Suprapubic skin (tissue), 4 donors: ENCODE results near the gene HNRNPL. TPM values are rescaled to one million over a fixed set of nuclear protein-coding genes. Genes with fewer than 3 reads are reported as not detected.
"Not testable (repeated sequence)": the region's sequence is repeated elsewhere in the genome, so short reads cannot be mapped to it uniquely, and the experiment has no call there.

ENCODE experiments used
- DNase-seq, 2 donors: peaks; one replicate each; pipeline ENCODE4 v3.0.0-alpha.2; 2019; ENCODE audit warnings: low spot score in 2 of 2
- H3K27ac ChIP-seq: fragments of 200-600 bp; sonication (generic); one replicate; pipeline ENCODE4 v1.5.1; 2019
- H3K27me3 ChIP-seq: fragments of 200-600 bp; sonication (generic); one replicate; pipeline ENCODE4 v1.5.1; 2019
- H3K36me3 ChIP-seq: fragments of 200-600 bp; sonication (generic); one replicate; pipeline ENCODE4 v1.5.1; 2019
- H3K4me1 ChIP-seq: fragments of 200-600 bp; sonication (generic); one replicate; pipeline ENCODE4 v1.5.1; 2019
- H3K4me3 ChIP-seq: fragments of 200-600 bp; sonication (generic); one replicate; pipeline ENCODE4 v1.5.1; 2019; ENCODE audit warnings: mild to moderate bottlenecking
- H3K9me3 ChIP-seq: fragments of 200-600 bp; sonication (generic); one replicate; pipeline ENCODE4 v1.5.1; 2019
- EP300 ChIP-seq: sonication (generic); formaldehyde crosslinking; IDR thresholded peaks from one replicate; pipeline ENCODE4 v1.6.1; 2017; ENCODE audit warnings: antibody characterized with exemption
- POLR2A ChIP-seq, 2 donors: fragments of 450-650 bp; IDR thresholded peaks; one replicate each; pipeline ENCODE4 v1.6.1; 2017; ENCODE audit warnings: antibody characterized with exemption in 2 of 2, mild to moderate bottlenecking in 2 of 2, moderate library complexity in 2 of 2
- POLR2AphosphoS5 ChIP-seq, 3 donors: sonication (generic); formaldehyde crosslinking; IDR thresholded peaks; one replicate each; pipeline ENCODE4 v1.6.1; 2017; ENCODE audit warnings: antibody characterized with exemption in 3 of 3
- WGBS: methylation state at CpG from one replicate; pipeline ENCODE4 v1.1.5; 2018; 5-methylcytosine and 5-hydroxymethylcytosine counted together
- total RNA-seq, 4 donors: library from RNA; depleted of rRNA; stranded (reverse); fragments of >200 nt; gene quantifications; one replicate each; pipeline ENCODE4 v1.1.0, GENCODE V29; 2016
- TF ChIP-seq, protein P1 (sequence below), 2 donors: fragments of 200-600 bp in 1 of 2; fragments of 450-650 bp in 1 of 2; sonication (generic) in 1 of 2; IDR thresholded peaks; one replicate each; pipeline ENCODE4 v1.5.1; 2016 to 2019; ENCODE audit warnings: antibody characterized with exemption in 2 of 2, mild to moderate bottlenecking in 1 of 2, moderate library complexity in 1 of 2

Gene HNRNPL
- total RNA-seq, 4 donors from 2014 or later: 178 to 227 (median 200) TPM

DNA sequence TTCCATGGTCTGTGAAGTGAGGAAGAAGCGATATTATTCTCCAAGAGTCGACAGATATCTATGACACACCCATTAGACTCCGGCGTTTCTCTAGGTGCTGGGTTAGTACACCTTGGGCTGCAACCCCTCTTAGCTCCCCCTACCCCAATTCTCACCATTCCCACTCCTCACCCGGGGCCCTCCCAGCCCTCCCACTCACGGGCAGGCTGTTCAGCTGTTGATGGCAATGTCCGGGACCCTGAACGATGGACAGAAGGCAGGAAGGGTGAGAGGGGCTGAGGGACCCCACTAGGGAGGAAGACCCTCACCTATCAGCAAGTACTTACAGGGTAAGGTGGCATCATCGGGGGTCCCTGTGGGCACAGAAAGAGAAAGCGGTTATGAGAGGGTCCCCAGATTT lies 46.2 kb downstream of the HNRNPL start:
- TF ChIP-seq POLR2AphosphoS5 (IDR thresholded peaks at IDR 0.05) (no peak), POLR2A (IDR thresholded peaks at IDR 0.05) (no peak), EP300 (no peak)
- TF ChIP-seq, protein P1, sequence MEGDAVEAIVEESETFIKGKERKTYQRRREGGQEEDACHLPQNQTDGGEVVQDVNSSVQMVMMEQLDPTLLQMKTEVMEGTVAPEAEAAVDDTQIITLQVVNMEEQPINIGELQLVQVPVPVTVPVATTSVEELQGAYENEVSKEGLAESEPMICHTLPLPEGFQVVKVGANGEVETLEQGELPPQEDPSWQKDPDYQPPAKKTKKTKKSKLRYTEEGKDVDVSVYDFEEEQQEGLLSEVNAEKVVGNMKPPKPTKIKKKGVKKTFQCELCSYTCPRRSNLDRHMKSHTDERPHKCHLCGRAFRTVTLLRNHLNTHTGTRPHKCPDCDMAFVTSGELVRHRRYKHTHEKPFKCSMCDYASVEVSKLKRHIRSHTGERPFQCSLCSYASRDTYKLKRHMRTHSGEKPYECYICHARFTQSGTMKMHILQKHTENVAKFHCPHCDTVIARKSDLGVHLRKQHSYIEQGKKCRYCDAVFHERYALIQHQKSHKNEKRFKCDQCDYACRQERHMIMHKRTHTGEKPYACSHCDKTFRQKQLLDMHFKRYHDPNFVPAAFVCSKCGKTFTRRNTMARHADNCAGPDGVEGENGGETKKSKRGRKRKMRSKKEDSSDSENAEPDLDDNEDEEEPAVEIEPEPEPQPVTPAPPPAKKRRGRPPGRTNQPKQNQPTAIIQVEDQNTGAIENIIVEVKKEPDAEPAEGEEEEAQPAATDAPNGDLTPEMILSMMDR (IDR thresholded peaks at IDR 0.05): no peak
- no peaks in the 10 kb centered on the region for H3K27me3 ChIP-seq

DNA sequence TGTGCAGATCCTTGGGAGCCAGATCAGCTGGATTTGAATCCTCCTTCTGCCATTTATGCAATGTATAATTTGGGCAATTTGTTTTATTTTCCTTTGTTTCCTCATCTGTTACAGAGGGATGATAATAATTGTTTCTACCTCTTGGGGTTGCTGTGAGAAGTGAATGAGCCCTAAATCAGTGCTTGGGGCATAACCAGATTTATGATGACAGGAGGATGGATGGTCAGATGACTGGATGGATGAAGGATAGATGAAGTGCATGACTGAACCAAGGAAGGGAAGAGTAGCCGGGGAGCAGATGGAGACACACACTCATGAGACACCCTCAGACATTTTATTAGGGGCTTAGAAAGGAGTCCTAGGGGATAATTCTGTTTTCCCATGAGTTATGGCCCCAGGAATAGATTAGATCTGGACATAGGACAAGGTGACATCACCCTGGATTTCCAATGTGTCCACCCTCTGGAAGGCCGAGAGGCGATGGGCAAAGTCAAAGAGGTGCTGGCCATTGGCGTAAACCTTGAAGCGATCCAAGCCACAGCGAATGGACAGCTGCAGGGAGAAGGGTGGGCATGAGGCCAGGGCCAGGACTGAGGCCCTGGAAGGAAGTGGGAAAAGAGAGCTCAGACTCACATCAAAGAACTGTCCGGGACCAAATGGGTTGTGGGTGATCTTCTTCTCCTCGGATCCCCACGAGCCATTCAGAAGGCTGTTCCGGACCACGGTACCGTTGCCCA lies 48.3 kb downstream of the HNRNPL start:
- TF ChIP-seq POLR2AphosphoS5 (IDR thresholded peaks at IDR 0.05) (no peak), POLR2A (IDR thresholded peaks at IDR 0.05) (no peak), EP300 (no peak)
- TF ChIP-seq, protein P1 (IDR thresholded peaks at IDR 0.05): no peak
- peaks cover 8% of the 10 kb centered on the region for H3K4me1 ChIP-seq
- no peaks in the 10 kb centered on the region for H3K9me3 ChIP-seq
- WGBS: 95% methylated on average over 12 of the region's 12 CpGs
- H3K27ac ChIP-seq: no peak overlapping the region
- no peaks in the 10 kb centered on the region for H3K36me3 ChIP-seq
- no peak overlapping the region for H3K4me3 ChIP-seq
- no peaks in the 10 kb centered on the region for H3K27me3 ChIP-seq
- no peak for DNase-seq

More for the DNA sequence above, 46.2 kb downstream of the HNRNPL start:
- Histone ChIP-seq H3K36me3 (no peaks in the 10 kb centered on the region), H3K9me3 (no peaks in the 10 kb centered on the region), H3K4me1 (peaks cover 8% of the 10 kb centered on the region), H3K27ac (no peak overlapping the region), H3K4me3 (no peak overlapping the region)
- no peak for DNase-seq
- WGBS: 94% methylated on average over 10 of the region's 10 CpGs

- Histone ChIP-seq H3K4me1 (peaks cover 8% of the 10 kb centered on the region), H3K4me3 (no peak overlapping the region), H3K27me3 (no peaks in the 10 kb centered on the region), H3K9me3 (no peaks in the 10 kb centered on the region), H3K27ac (no peak overlapping the region), H3K36me3 (no peaks in the 10 kb centered on the region)
- WGBS: 92% methylated on average over 5 of the region's 5 CpGs
- TF ChIP-seq POLR2A (IDR thresholded peaks at IDR 0.05): no peak
- DNase-seq: no peak
Observed at GRCh38 chr19:38800577-38801347, 49.0 kb downstream of the HNRNPL start.

DNA sequence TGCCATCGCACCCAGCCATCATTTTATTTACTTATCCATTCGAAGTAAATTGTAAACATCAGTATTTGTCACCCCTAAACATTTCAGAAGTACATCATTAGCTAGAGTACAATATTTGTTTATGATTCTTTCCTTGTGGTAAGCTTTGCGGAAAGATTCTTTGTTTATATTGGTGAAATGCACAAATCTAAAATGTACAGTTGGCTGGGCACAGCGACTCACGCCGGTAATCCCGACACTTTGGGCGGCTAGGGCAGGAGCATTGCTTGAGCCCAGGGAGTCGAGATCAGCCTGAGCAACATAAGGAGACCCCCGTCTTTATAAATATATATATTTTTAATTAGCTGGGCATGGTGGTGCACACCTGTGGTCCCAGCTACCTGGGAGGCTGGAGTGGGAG lies 50.7 kb downstream of the HNRNPL start:
- H3K4me1 ChIP-seq: peaks cover 8% of the 10 kb centered on the region
- no peaks in the 10 kb centered on the region for H3K9me3 ChIP-seq
- TF ChIP-seq, protein P1 (IDR thresholded peaks at IDR 0.05): no peak
- TF ChIP-seq POLR2AphosphoS5 (IDR thresholded peaks at IDR 0.05) (no peak), EP300 (no peak), POLR2A (IDR thresholded peaks at IDR 0.05) (no peak)
- 89% methylated on average over 10 of the region's 10 CpGs for WGBS
- no peak overlapping the region for H3K27ac ChIP-seq
- no peak overlapping the region for H3K4me3 ChIP-seq
- no peaks in the 10 kb centered on the region for H3K36me3 ChIP-seq
- no peaks in the 10 kb centered on the region for H3K27me3 ChIP-seq
- no peak for DNase-seq

DNA sequence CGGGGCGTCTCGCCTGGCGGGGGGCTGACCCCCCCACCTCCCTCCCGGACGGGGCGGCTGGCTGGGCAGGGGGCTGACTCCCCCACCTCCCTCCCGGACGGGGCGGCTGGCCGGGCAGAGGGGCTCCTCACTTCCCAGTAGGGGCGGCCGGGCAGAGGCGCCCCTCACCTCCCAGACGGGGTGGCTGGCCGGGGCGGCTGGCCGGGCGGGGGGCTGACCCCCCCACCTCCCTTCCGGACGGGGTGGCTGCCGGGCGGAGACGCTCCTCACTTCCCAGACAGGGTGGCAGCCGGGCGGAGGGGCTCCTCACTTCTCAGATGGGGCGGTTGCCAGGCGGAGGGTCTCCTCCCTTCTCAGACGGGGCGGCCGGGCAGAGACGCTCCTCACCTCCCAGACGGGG lies 52.0 kb downstream of the HNRNPL start:
- not testable (repeated sequence) for H3K27ac ChIP-seq, H3K9me3 ChIP-seq, H3K36me3 ChIP-seq, H3K4me3 ChIP-seq, DNase-seq, H3K27me3 ChIP-seq
- WGBS: no CpG with 5 or more reads among the region's 33 CpGs
- H3K4me1 ChIP-seq: peaks cover 17% of the 10 kb centered on the region

DNA sequence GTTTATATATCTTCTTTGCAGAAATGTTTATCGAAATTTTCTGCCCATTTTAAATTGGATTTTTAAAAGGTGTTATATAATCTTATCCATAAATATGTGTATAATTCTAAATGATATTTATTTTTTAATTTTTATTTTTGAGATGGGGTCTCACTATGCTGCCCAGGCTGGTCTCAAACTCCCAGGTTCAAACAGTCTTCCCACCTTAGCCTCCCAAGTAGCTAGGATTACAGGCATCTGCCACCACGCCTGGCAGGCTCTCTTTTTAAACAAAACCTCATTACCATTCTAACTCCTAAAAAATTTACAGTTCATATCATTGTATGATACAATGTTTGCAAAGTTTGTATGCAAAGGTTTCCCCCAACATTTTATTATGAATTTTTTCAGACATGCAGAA lies 53.6 kb downstream of the HNRNPL start:
- Histone ChIP-seq H3K4me1 (peaks cover 24% of the 10 kb centered on the region), H3K4me3 (no peak overlapping the region), H3K9me3 (no peaks in the 10 kb centered on the region), H3K27me3 (no peaks in the 10 kb centered on the region), H3K36me3 (no peaks in the 10 kb centered on the region), H3K27ac (no peak overlapping the region)
- WGBS: 80% methylated on average over 2 of the region's 2 CpGs
- no peak for DNase-seq
- TF ChIP-seq, protein P1 (IDR thresholded peaks at IDR 0.05): no peak
- no peak for TF ChIP-seq POLR2A (IDR thresholded peaks at IDR 0.05)
- no peak for TF ChIP-seq POLR2AphosphoS5 (IDR thresholded peaks at IDR 0.05)
- TF ChIP-seq EP300: no peak
